GM19239 (cell line): ENCODE results near the gene SUN2.
A peak's percentile ranks its signal among the peaks of the same experiment; 100 is the strongest.

Source experiments
- DNase-seq: peaks from one replicate; pipeline ENCODE4 v3.0.0; 2011; ENCODE audit warnings: low spot score; ENCODE audit not compliant: insufficient read length
- FAIRE-seq: peaks from 2 replicates; lab custom pipeline; 2011; peaks lifted over from hg19 to GRCh38; lab: Jason Lieb, UNC

Gene SUN2

GRCh38 chr22:38755155-38755910, 465 bp downstream of the SUN2 start:
- FAIRE-seq (no peak), DNase-seq (no peak)

- FAIRE-seq: no peak
- no peak for DNase-seq
Observed at GRCh38 chr22:38754751-38755154, 1.0 kb downstream of the SUN2 start.

- FAIRE-seq: peak; percentile 94
- DNase-seq: no peak
Observed at GRCh38 chr22:38753948-38754750, 1.6 kb downstream of the SUN2 start.

DNA sequence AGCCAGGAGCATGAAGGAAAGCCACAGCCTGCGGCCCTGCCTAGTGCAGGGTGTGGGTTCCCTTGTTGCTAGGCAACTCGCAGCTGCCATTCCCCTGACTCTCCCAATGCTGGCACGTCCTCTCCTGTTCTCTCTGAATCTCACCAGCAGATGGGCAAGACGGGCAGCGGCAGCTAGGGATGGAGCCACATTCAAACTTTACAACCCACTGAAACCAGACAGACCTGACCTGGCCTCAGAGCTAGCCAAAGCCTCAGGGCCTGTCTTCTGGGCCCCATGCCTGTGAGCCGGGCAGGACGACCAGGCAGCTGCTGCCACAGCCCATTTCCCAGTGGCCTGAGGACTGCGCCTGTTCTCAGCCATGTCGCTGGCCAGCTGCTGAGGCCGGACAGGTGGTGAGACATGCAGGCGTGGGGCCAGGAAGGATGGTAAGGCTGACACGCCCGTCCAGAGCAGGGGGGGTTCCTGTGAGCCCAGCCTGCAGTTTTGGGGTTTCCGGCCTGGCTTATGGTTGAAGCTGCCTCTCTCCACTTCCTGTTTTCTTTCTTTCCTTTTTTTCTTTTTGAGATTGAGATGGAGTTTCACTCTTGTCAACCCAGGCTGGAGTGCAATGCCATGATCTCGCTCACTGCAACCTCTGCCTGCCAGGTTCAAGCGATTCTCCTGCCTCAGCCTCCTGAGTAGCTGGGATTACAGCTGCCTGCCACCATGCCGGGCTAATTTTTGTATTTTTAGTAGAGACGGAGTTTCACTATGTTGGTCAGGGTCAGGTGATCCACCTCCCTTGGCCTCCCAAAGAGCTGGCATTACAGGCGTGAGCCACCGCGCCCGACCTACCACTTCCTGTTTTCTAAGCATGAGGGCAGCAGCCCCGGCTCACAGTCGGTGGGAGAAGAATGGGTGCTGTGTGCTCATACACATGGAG, 4.1 kb downstream of the SUN2 start:
- DNase-seq: peak; percentile 93

DNA sequence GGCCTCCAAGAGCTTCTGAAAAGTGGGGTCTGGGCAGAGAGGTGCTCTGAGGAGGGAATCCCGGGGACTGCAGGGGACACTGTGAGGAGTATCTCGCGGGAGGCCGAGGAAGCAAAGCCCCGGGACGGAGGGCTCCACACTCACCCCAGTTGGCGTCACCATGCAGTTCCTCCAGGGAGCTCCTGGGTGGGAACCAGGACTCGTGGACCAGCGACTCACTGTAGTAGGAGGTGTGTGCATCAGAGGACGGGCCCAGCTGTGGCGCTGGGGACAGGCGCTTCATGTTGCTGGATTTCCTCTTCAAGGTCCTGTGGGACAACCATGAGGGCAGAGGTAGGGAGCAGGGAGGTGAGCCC, 4.8 kb downstream of the SUN2 start:
- FAIRE-seq (no peak), DNase-seq (no peak)

More for the DNA sequence above, 4.1 kb downstream of the SUN2 start:
- peak; percentile 98 for FAIRE-seq

DNA sequence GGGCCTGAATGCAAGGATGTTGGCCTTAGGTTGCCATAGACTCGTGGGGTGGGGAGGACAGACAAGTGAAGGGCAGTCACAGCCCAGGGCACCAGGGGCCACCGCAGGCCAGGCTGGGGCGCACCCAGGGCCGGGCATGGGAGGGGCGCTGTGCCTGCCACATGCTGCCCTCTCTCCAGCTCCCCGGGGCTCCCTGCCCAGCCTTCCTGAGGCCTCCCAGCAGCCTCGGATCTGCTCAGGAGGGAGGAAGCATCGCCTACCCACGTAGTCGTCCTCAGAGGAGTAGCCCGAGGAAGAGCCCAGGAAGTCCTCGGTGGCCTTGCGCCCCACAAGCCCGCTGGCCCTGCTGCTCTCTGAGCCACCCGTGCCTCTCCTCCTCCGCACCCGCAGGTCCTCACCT, 5.2 kb downstream of the SUN2 start:
- DNase-seq: no peak
- FAIRE-seq: no peak

GRCh38 chr22:38750104-38750503, 5.7 kb downstream of the SUN2 start:
- DNase-seq (no peak), FAIRE-seq (no peak)

DNA sequence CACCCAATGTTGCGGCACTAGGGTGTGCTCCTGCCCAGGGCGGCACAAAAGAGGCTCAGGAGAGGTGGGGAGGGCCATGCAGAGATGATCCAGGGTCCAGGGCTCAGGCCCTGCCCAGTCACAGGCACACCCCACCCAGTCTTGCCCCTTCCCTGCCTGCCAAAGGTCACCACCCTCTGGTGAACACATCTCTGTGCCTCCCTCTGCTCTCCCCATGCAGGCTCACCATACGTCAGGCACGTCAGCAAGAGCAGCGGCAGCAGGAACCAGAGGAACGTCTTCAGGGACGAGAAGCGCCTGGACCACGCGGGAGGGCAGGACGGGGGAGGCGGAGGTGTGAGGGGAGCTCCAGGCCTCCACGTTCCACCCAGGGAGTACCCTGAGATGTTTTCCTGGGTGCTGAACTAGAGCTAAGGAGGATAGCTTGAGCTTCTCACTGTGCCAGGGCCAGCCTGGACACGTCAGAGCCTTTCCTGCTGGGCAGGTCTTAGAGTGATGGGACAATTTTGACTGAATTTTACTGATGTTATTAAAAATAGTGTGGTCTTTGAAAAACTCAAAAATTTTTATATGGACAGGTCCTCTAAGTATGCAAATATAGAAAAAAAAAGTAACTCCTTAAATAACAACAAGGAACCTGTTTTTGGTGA, 7.2 kb downstream of the SUN2 start:
- DNase-seq: no peak
- FAIRE-seq: no peak

- no peak for FAIRE-seq
Observed at GRCh38 chr22:38745676-38746460, 9.9 kb downstream of the SUN2 start.

GRCh38 chr22:38744981-38745380, 10.8 kb downstream of the SUN2 start:
- no peak for DNase-seq
- FAIRE-seq: no peak

More at GRCh38 chr22:38745676-38746460, 9.9 kb downstream of the SUN2 start:
- DNase-seq: no peak

GRCh38 chr22:38742176-38742942, 13.4 kb downstream of the SUN2 start:
- DNase-seq (no peak), FAIRE-seq (no peak)

DNA sequence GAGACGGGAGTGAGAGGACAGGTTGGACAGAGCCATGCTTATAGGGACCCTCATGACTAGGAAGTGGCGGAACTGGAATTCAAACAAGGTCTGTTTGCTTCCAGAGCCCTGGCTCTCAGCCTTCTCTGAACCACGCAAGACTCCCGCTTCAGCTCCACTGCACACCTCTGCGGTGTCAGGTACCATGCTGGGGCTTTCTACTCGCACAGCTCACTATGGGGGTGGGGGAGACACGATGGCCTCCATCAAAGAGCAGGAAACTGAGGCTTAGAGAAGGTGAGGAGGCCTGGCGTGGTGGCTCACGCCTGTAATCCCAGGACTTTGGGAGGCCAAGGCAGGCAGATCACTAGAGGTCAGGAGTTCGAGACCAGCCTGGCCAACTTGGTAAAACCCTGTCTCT, 14.2 kb downstream of the SUN2 start:
- no peak for DNase-seq
- no peak for FAIRE-seq

DNA sequence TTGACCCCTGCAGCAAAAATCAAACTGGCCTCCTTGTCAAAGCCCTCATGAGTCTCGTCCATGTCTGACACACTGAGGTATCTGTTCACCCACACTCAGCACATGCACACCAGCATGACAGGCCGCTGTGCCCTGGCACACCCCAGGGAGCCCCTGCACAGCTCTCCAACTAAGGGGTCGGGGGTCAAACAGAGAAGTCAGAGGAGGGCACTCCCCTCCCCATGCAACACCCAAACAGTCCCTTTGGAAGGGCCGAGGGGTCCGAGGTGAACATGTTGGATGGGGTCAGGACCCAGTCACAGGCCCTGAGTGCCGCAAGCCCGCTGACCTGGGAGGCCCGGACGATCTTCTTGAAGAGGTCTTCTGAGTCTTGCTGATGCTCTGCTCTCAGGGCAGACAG, 14.6 kb downstream of the SUN2 start:
- FAIRE-seq (no peak), DNase-seq (no peak)

- FAIRE-seq: no peak
Observed at GRCh38 chr22:38740754-38741153, 15.0 kb downstream of the SUN2 start.

DNA sequence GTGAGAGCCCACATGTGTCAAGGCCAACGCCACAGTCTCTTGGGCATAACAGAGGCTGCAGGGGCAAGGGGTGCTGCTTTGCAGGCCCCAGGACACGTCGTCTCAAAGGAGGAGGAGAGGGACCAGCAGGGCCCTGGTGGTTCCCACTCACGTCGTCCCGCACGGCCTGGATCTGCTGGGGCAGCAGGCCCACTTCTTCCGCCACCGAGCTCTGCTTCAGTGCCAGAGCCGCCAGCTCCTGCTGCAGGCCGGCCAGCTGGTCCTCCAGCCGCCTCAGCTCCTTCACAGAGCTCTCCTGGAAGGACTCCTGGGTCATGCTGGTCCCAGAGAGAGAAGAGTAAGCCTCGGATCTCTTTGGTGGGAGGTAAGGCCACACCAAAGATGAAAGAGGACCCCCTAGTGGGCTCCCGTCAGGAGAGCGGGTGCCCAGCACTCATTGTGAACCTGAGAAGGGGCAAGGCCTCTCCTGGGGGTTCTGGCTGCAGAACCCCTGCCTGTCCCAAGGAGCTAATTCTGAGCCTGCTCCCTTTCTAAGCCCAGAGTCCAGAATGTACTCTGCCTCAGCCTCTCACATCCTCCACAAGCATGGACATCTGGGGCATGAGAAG, 15.6 kb downstream of the SUN2 start:
- FAIRE-seq (no peak), DNase-seq (no peak)

More at GRCh38 chr22:38740754-38741153, 15.0 kb downstream of the SUN2 start:
- no peak for DNase-seq

DNA sequence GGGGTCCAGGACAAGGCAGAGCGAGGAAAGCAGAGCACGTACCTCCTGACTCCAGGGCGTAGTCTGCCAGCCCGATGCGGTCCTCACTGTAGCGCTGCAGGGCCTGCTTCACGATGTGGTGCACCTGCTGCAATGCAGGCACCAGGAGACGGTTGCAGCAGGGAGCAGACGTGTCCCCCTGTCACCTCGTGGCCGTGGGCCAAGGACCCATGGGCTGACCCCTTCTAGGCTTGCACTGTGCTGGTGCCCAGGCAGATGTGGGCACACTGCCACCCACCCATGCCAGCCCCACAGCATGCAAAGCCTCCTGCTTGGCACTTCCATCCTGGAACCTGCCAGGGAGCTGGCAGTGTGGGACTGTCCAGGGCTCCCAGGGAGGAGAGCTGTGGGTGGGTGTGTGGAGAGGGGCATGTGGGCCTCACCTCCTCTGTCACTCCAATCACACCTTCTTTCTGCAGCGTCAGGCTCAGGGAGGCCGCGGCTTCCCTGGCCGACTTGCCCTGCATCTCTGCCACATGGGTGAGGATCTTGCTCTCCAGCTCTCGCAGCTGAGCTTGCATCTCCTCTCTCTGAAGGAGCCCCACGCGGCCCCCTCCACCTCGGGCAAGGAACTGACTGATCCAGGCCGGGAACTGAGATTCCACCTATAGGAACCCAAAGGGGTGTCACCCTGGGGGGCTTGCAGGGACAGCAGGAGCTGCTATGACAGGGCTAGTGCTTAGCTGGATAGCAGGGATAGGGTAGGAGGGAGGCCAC, 16.3 kb downstream of the SUN2 start:
- FAIRE-seq (no peak), DNase-seq (no peak)

DNA sequence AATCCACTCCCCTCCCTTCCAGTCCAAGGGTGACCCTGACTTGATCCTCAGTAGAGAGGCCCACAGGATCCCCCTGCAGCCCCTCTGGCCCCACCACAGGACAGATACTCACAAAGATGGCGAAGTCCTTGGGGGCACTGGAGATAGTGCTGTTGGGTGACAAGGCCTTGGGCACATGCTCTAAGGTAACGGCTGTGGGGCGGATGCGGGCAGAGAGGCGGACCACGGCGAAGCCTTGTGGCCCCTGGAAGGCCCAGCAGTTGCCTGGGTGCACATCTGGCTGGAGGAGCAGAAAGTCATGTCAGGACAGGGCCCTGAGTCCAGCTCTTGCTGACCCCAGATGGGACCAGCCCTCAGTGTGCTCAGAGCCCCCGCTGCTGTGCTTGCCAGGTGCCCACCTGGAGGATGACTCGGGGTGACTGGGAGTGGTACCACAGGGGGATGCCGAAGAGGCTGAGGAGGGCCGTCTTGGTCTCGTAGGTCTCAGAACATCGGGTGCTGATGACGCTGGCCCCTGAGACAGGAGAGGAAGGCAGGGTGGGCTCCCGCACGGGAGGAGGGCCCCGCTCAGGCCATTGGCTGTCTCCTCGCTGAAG, 17.2 kb downstream of the SUN2 start:
- DNase-seq (no peak), FAIRE-seq (no peak)
